ENCODE results near the gene GDAP1L1.

- no peak for TF ChIP-seq CTCF (IDR thresholded peaks at IDR 0.05)
- TF ChIP-seq POLR2AphosphoS5 (IDR thresholded peaks at IDR 0.05; ENCODE audit: insufficient read depth in 1 of 2, low read depth in 1 of 2), result no peak
Observed at GRCh38 chr20:44306927-44307326, 59.8 kb downstream of the GDAP1L1 start.

All from vagina (tissue), 2 donors.